Measurements from ENCODE around the gene NDUFS6. TPM values are rescaled to one million over a fixed set of nuclear protein-coding genes. Genes with fewer than 3 reads are reported as not detected.

The NDUFS6 gene
- total RNA-seq, 4 donors from 2014 or later = 54.7 to 66.4 (median 55.7) TPM

GRCh38 chr5:1781107-1781506, 20.1 kb upstream of the NDUFS6 start:
- no peak for DNase-seq (ENCODE audit: extremely low spot score)
- Histone ChIP-seq H3K9me3 (no peaks in the 10 kb centered on the region), H3K27ac (replicated peaks in 1 of 4) (no peak overlapping the region), H3K4me1 (no peaks in the 10 kb centered on the region), H3K4me3 (no peak overlapping the region), H3K27me3 (peaks cover 0 to 47% (median 0%) of the 10 kb centered on the region in 4 donors), H3K36me3 (no peaks in the 10 kb centered on the region)
- intact Hi-C loops (cut with DNase I) = no loop called here
- TF ChIP-seq POLR2AphosphoS5 (IDR thresholded peaks at IDR 0.05) (no peak), CTCF (IDR thresholded peaks at IDR 0.05) (no peak), POLR2A (IDR thresholded peaks at IDR 0.05; ENCODE audit: low read depth) (no peak), EP300 (IDR thresholded peaks at IDR 0.05) (no peak)
- WGBS = 86% methylated on average over 6 of the region's 6 CpGs

GRCh38 chr5:1781726-1782384, 19.4 kb upstream of the NDUFS6 start:
- H3K4me3 ChIP-seq = no peak overlapping the region
- H3K4me1 ChIP-seq = no peaks in the 10 kb centered on the region
- no peak for TF ChIP-seq POLR2A (IDR thresholded peaks at IDR 0.05; ENCODE audit: low read depth)
- TF ChIP-seq POLR2AphosphoS5 (IDR thresholded peaks at IDR 0.05) = no peak
- TF ChIP-seq CTCF (IDR thresholded peaks at IDR 0.05) = no peak
- no peak for TF ChIP-seq EP300 (IDR thresholded peaks at IDR 0.05)
- intact Hi-C loops (cut with DNase I) = no loop called here
- no peaks in the 10 kb centered on the region for H3K36me3 ChIP-seq
- 83% methylated on average over 7 of the region's 9 CpGs for WGBS
- H3K9me3 ChIP-seq = no peaks in the 10 kb centered on the region
- no peak for DNase-seq (ENCODE audit: extremely low spot score)
- H3K27ac ChIP-seq (replicated peaks in 1 of 4) = no peak overlapping the region
- H3K27me3 ChIP-seq = peaks cover 0 to 55% (median 0%) of the 10 kb centered on the region in 4 donors

GRCh38 chr5:1782385-1783215, 18.6 kb upstream of the NDUFS6 start:
- intact Hi-C loops (cut with DNase I) = no loop called here
- no peak for TF ChIP-seq CTCF (IDR thresholded peaks at IDR 0.05)
- TF ChIP-seq POLR2A (IDR thresholded peaks at IDR 0.05; ENCODE audit: low read depth) = no peak
- TF ChIP-seq EP300 (IDR thresholded peaks at IDR 0.05) = no peak
- TF ChIP-seq POLR2AphosphoS5 (IDR thresholded peaks at IDR 0.05) = no peak
- Histone ChIP-seq H3K27ac (replicated peaks in 1 of 4) (no peak overlapping the region), H3K4me1 (no peaks in the 10 kb centered on the region), H3K9me3 (no peaks in the 10 kb centered on the region), H3K36me3 (no peaks in the 10 kb centered on the region), H3K27me3 (peaks cover 0 to 62% (median 0%) of the 10 kb centered on the region in 4 donors), H3K4me3 (no peak overlapping the region)
- DNase-seq (ENCODE audit: extremely low spot score) = no peak
- WGBS = 68% methylated on average over 13 of the region's 14 CpGs

GRCh38 chr5:1783216-1783554, 18.0 kb upstream of the NDUFS6 start:
- 58% methylated on average over 11 of the region's 11 CpGs for WGBS
- Histone ChIP-seq H3K4me3 (no peak overlapping the region), H3K9me3 (no peaks in the 10 kb centered on the region), H3K36me3 (no peaks in the 10 kb centered on the region), H3K4me1 (no peaks in the 10 kb centered on the region), H3K27me3 (peaks cover 0 to 67% (median 0%) of the 10 kb centered on the region in 4 donors), H3K27ac (replicated peaks in 1 of 4) (no peak overlapping the region)
- TF ChIP-seq CTCF (IDR thresholded peaks at IDR 0.05) (no peak), POLR2A (IDR thresholded peaks at IDR 0.05; ENCODE audit: low read depth) (no peak), EP300 (IDR thresholded peaks at IDR 0.05) (no peak), POLR2AphosphoS5 (IDR thresholded peaks at IDR 0.05) (no peak)
- DNase-seq (ENCODE audit: extremely low spot score) = no peak
- intact Hi-C loops (cut with DNase I) = no loop called here

Data from esophagus muscularis mucosa (tissue), 4 donors.